PC-3 (cell line): ENCODE measurements around the gene OR5B12.

Experiments used
- CTCF ChIP-seq: fragments of 300-600 bp; sonication (generic); conservative IDR thresholded peaks from 2 replicates; pipeline ENCODE4 v1.5.1; 2017; ENCODE audit warnings: antibody characterized with exemption, low read depth, mild to moderate bottlenecking, low read length
- EZH2phosphoT487 ChIP-seq: fragments of 300-600 bp; sonication (generic); IDR thresholded peaks from 2 replicates; pipeline ENCODE4 v1.6.1; 2018; ENCODE audit warnings: mild to moderate bottlenecking, antibody characterized with exemption, low read length, borderline replicate concordance

- no peak for TF ChIP-seq CTCF
- no peak for TF ChIP-seq EZH2phosphoT487
Observed at GRCh38 chr11:58438486-58438885, 3.5 kb downstream of the OR5B12 start.
